Osteocyte (in vitro differentiated cells): ENCODE results near the gene MBOAT7. TPM values are rescaled to one million over a fixed set of nuclear protein-coding genes. Genes with fewer than 3 reads are reported as not detected.
"Not testable (repeated sequence)": the region's sequence is repeated elsewhere in the genome, so short reads cannot be mapped to it uniquely, and the experiment has no call there.

ENCODE experiments used
- DNase-seq: peaks from one replicate; pipeline ENCODE4 v3.0.0; 2021; ENCODE audit warnings: mixed read lengths; ENCODE audit not compliant: unreplicated experiment; ENCODE audit errors: extremely low spot score
- H3K27ac Mint-ChIP-seq: one replicate; pipeline ENCODE4 v1.8.0; 2021; ENCODE audit warnings: mild to moderate bottlenecking, mixed read lengths; ENCODE audit not compliant: unreplicated experiment
- H3K27me3 Mint-ChIP-seq: one replicate; pipeline ENCODE4 v1.8.0; 2021; ENCODE audit warnings: mixed read lengths; ENCODE audit not compliant: unreplicated experiment
- H3K36me3 Mint-ChIP-seq: one replicate; pipeline ENCODE4 v1.8.0; 2021; ENCODE audit warnings: mixed read lengths; ENCODE audit not compliant: unreplicated experiment
- H3K4me1 Mint-ChIP-seq: one replicate; pipeline ENCODE4 v1.8.0; 2021; ENCODE audit warnings: mixed read lengths; ENCODE audit not compliant: unreplicated experiment
- H3K4me3 Mint-ChIP-seq: one replicate; pipeline ENCODE4 v1.8.0; 2021; ENCODE audit warnings: mild to moderate bottlenecking, moderate library complexity, mixed read lengths; ENCODE audit not compliant: unreplicated experiment
- H3K9me3 Mint-ChIP-seq: one replicate; pipeline ENCODE4 v1.8.0; 2021; ENCODE audit warnings: mixed read lengths; ENCODE audit not compliant: unreplicated experiment
- total RNA-seq: library from RNA; stranded (reverse); gene quantifications from 2 replicates; pipeline ENCODE4 v1.2.1, GENCODE V29; 2021
- TF ChIP-seq, protein P1 (sequence below): fragments of 200-600 bp; sonication (generic); IDR thresholded peaks from 2 replicates; pipeline ENCODE4 v1.5.0; 2021; ENCODE audit warnings: antibody characterized with exemption, mild to moderate bottlenecking, moderate library complexity

MBOAT7 gene
- total RNA-seq, 1 donor from 2014 or later = 85.2 TPM

DNA sequence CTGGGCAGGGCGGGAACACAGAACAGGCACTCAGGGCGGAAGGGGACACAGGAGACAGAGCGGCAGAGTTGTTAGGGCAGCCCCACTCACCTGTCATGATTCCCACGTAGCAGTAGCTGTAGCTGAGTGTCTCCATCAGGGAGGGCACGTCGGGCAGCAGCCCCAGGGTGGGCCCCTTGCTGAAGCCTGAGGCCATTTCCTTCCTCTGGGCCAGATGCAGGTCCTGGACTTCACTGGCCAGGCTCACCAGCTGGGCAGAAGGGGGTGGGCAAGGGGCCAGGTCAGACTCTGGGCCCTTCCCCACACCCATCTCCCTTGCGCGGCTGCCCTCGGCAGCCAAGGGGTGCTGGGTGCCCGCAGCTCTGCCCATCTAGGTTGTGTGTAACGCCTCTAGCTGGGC is 5.9 kb downstream of the MBOAT7 start:
- no peak overlapping the region for H3K27ac Mint-ChIP-seq
- H3K36me3 Mint-ChIP-seq = no peaks in the 10 kb centered on the region

DNA sequence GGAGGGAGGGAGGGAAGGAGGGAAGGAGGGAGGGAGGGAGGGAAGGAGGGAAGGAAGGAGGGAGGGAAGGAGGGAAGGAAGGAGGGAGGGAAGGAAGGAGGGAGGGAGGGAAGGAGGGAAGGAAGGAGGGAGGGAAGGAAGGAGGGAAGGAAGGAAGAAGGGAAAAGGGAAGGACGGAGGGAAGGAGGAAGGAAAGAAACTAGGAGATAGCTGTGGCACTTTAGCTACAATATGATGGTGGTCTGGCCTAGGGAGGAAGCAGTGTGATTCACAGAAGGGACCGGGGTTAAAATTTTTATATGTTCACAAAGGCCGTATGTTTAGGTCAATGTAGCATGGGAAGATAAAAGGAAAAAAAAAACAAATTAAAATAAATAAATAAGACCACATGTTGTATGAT is 7.5 kb downstream of the MBOAT7 start:
- not testable (repeated sequence) for DNase-seq, H3K27me3 Mint-ChIP-seq, H3K9me3 Mint-ChIP-seq, H3K36me3 Mint-ChIP-seq, H3K4me1 Mint-ChIP-seq, H3K27ac Mint-ChIP-seq, H3K4me3 Mint-ChIP-seq

More for the DNA sequence above, 5.9 kb downstream of the MBOAT7 start:
- H3K27me3 Mint-ChIP-seq = no peaks in the 10 kb centered on the region
- DNase-seq = no peak
- TF ChIP-seq, protein P1, sequence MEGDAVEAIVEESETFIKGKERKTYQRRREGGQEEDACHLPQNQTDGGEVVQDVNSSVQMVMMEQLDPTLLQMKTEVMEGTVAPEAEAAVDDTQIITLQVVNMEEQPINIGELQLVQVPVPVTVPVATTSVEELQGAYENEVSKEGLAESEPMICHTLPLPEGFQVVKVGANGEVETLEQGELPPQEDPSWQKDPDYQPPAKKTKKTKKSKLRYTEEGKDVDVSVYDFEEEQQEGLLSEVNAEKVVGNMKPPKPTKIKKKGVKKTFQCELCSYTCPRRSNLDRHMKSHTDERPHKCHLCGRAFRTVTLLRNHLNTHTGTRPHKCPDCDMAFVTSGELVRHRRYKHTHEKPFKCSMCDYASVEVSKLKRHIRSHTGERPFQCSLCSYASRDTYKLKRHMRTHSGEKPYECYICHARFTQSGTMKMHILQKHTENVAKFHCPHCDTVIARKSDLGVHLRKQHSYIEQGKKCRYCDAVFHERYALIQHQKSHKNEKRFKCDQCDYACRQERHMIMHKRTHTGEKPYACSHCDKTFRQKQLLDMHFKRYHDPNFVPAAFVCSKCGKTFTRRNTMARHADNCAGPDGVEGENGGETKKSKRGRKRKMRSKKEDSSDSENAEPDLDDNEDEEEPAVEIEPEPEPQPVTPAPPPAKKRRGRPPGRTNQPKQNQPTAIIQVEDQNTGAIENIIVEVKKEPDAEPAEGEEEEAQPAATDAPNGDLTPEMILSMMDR = no peak
- H3K9me3 Mint-ChIP-seq = no peaks in the 10 kb centered on the region
- H3K4me3 Mint-ChIP-seq = no peak overlapping the region
- H3K4me1 Mint-ChIP-seq = peaks cover 15% of the 10 kb centered on the region

- TF ChIP-seq, protein P1 = no peak
- Mint-ChIP-seq H3K4me3 (no peak overlapping the region), H3K27ac (no peak overlapping the region)
Measured at GRCh38 chr19:54180691-54181091, 8.7 kb downstream of the MBOAT7 start.

GRCh38 chr19:54179921-54180461 is 9.4 kb downstream of the MBOAT7 start:
- H3K4me3 Mint-ChIP-seq = no peak overlapping the region
- no peaks in the 10 kb centered on the region for H3K27me3 Mint-ChIP-seq
- peaks cover 2% of the 10 kb centered on the region for H3K4me1 Mint-ChIP-seq
- no peak for DNase-seq
- no peaks in the 10 kb centered on the region for H3K36me3 Mint-ChIP-seq
- H3K9me3 Mint-ChIP-seq = no peaks in the 10 kb centered on the region
- H3K27ac Mint-ChIP-seq = peak overlapping the region; percentile 41
- TF ChIP-seq, protein P1 = peak; percentile 53

More at GRCh38 chr19:54180691-54181091, 8.7 kb downstream of the MBOAT7 start:
- Mint-ChIP-seq H3K36me3 (no peaks in the 10 kb centered on the region), H3K4me1 (peaks cover 2% of the 10 kb centered on the region), H3K27me3 (no peaks in the 10 kb centered on the region), H3K9me3 (no peaks in the 10 kb centered on the region)
- no peak for DNase-seq

- no peak overlapping the region for H3K4me3 Mint-ChIP-seq
- H3K27ac Mint-ChIP-seq = peak overlapping the region; percentile 41
- H3K9me3 Mint-ChIP-seq = no peaks in the 10 kb centered on the region
- H3K27me3 Mint-ChIP-seq = no peaks in the 10 kb centered on the region
- TF ChIP-seq, protein P1 = no peak
- no peaks in the 10 kb centered on the region for H3K36me3 Mint-ChIP-seq
- no peak for DNase-seq
- peaks cover 4% of the 10 kb centered on the region for H3K4me1 Mint-ChIP-seq
Measured at GRCh38 chr19:54179262-54179852, 10.0 kb downstream of the MBOAT7 start.
